ENCODE measurements around the gene FBLN1. TPM values are rescaled to one million over a fixed set of nuclear protein-coding genes. Genes with fewer than 3 reads are reported as not detected.
A peak's percentile ranks its signal among the peaks of the same experiment; 100 is the strongest.

Gene FBLN1
- total and polyA plus RNA-seq, 2 of the 13 experiments (the other 11 are each of a cell fraction or from before 2014, with no cell fraction given): 37.3 to 103 TPM

DNA sequence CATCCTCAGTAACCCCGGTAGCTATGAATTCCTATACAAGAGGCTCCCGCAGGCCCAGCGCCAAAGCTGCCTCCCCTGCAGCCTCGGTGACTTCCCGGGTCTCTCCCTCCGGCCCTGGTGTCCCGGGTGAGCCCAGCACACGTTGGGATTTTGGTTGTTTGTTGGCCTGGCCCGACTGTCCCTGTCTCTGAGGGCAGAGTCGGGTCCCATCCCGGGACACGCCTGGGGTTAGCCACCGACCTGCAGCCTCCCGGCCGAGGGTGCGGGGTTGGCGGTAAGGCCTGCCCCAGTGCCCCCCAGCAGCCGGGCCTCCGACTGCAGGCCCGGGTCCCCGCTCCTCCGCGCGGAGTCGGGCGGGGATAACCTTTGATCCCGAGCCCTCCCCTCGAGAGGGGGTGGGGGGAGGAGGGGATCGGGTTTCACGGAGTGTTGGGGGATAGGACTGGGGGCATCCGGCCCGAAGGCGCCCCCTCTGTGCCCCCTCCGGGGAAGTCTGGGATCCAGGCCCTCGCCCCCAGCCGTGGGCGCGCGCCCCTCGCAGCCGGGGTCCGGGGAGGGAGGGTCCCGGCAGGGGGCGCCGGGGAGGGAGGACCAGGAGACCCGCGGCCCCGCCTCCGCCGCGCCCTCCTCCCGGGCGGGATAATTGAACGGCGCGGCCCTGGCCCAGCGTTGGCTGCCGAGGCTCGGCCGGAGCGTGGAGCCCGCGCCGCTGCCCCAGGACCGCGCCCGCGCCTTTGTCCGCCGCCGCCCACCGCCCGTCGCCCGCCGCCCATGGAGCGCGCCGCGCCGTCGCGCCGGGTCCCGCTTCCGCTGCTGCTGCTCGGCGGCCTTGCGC lies at the start of gene FBLN1 (continued):
- TF ChIP-seq SP5 (CRISPR knock-in tag; IDR thresholded peaks at IDR 0.05; ENCODE audit: borderline replicate concordance, low read depth) (peak; percentile 91), ZNF34 (CRISPR knock-in tag; IDR thresholded peaks at IDR 0.05; ENCODE audit: borderline replicate concordance) (0 out of 2 replicates have a peak, but pooled peaks have one; percentile 61), CBX2 (IDR thresholded peaks at IDR 0.05; ENCODE audit: low read depth, low read length) (no peak), CBX2 (CRISPR knock-in tag; IDR thresholded peaks at IDR 0.05; ENCODE audit: low read depth) (no peak), MAF1 (CRISPR knock-in tag; IDR thresholded peaks at IDR 0.05; ENCODE audit: borderline replicate concordance) (peak; percentile 70; the same call in 1 of the 2 replicates), ZNF746 (CRISPR knock-in tag; IDR thresholded peaks at IDR 0.05) (peak; percentile 100), GTF2F1 (IDR thresholded peaks at IDR 0.05; ENCODE audit: low read length) (no peak), TOE1 (CRISPR knock-in tag; IDR thresholded peaks at IDR 0.05) (no peak), KLF6 (CRISPR knock-in tag; IDR thresholded peaks at IDR 0.05) (0 out of 2 replicates have a peak, but pooled peaks have one; percentile 28), PHF20 (CRISPR knock-in tag; IDR thresholded peaks at IDR 0.05) (peak; percentile 40; the same call in 1 of the 2 replicates), KLF12 (CRISPR knock-in tag; IDR thresholded peaks at IDR 0.05; ENCODE audit: borderline replicate concordance) (peak; percentile 72; the same call in 1 of the 2 replicates), ZNF572 (CRISPR knock-in tag; IDR thresholded peaks at IDR 0.05) (peak; percentile 73), MAZ (IDR thresholded peaks at IDR 0.05; ENCODE audit: borderline replicate concordance, low read depth, low read length) (peak; percentile 95), MAZ (CRISPR knock-in tag; IDR thresholded peaks at IDR 0.05; ENCODE audit: low read depth) (peak; percentile 91; the same call in 1 of the 2 replicates), PCBP1 (IDR thresholded peaks at IDR 0.05; ENCODE audit: borderline replicate concordance, low read depth, low read length) (peak; percentile 87; the same call in 1 of the 2 replicates), CCAR2 (optimal IDR thresholded peaks at IDR 0.05; ENCODE audit: low read depth, low read length) (peak; percentile 65), ZFX (CRISPR knock-in tag; IDR thresholded peaks at IDR 0.05; ENCODE audit: low read depth) (peak; percentile 98)
- TF ChIP-seq, protein P1, sequence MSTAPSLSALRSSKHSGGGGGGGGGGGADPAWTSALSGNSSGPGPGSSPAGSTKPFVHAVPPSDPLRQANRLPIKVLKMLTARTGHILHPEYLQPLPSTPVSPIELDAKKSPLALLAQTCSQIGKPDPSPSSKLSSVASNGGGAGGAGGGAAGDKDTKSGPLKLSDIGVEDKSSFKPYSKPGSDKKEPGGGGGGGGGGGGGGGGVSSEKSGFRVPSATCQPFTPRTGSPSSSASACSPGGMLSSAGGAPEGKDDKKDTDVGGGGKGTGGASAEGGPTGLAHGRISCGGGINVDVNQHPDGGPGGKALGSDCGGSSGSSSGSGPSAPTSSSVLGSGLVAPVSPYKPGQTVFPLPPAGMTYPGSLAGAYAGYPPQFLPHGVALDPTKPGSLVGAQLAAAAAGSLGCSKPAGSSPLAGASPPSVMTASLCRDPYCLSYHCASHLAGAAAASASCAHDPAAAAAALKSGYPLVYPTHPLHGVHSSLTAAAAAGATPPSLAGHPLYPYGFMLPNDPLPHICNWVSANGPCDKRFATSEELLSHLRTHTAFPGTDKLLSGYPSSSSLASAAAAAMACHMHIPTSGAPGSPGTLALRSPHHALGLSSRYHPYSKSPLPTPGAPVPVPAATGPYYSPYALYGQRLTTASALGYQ (CRISPR knock-in tag; IDR thresholded peaks at IDR 0.05): peak; percentile 58; the same call in 1 of the 2 replicates
- TF ChIP-seq, protein P2, sequence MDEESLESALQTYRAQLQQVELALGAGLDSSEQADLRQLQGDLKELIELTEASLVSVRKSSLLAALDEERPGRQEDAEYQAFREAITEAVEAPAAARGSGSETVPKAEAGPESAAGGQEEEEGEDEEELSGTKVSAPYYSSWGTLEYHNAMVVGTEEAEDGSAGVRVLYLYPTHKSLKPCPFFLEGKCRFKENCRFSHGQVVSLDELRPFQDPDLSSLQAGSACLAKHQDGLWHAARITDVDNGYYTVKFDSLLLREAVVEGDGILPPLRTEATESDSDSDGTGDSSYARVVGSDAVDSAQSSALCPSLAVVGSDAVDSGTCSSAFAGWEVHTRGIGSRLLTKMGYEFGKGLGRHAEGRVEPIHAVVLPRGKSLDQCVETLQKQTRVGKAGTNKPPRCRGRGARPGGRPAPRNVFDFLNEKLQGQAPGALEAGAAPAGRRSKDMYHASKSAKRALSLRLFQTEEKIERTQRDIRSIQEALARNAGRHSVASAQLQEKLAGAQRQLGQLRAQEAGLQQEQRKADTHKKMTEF (CRISPR knock-in tag; IDR thresholded peaks at IDR 0.05): peak; percentile 87
- TF ChIP-seq, protein P3, sequence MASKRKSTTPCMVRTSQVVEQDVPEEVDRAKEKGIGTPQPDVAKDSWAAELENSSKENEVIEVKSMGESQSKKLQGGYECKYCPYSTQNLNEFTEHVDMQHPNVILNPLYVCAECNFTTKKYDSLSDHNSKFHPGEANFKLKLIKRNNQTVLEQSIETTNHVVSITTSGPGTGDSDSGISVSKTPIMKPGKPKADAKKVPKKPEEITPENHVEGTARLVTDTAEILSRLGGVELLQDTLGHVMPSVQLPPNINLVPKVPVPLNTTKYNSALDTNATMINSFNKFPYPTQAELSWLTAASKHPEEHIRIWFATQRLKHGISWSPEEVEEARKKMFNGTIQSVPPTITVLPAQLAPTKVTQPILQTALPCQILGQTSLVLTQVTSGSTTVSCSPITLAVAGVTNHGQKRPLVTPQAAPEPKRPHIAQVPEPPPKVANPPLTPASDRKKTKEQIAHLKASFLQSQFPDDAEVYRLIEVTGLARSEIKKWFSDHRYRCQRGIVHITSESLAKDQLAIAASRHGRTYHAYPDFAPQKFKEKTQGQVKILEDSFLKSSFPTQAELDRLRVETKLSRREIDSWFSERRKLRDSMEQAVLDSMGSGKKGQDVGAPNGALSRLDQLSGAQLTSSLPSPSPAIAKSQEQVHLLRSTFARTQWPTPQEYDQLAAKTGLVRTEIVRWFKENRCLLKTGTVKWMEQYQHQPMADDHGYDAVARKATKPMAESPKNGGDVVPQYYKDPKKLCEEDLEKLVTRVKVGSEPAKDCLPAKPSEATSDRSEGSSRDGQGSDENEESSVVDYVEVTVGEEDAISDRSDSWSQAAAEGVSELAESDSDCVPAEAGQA (IDR thresholded peaks at IDR 0.05; ENCODE audit: low read depth): no peak
- TF ChIP-seq, protein P3 (CRISPR knock-in tag; IDR thresholded peaks at IDR 0.05; ENCODE audit: borderline replicate concordance): peak; percentile 62; the same call in 1 of the 2 replicates

All from HepG2 (cell line).